Stimulated activated naive CD8-positive, alpha-beta T cell treated with anti-CD3 and anti-CD28 coated beads, Interleukin-15, amount 100 ng/mL, for 72 hours (primary cell): Measurements from ENCODE around the gene SLC25A14.
"Not testable (repeated sequence)": the region's sequence is repeated elsewhere in the genome, so short reads cannot be mapped to it uniquely, and the experiment has no call there.

Experiments used
- ATAC-seq: fragments of 150-1000 bp; cut with Tn5 transposase; 2 replicates; pipeline ENCODE4 v1.10.0; 2021; ENCODE audit warnings: mild to moderate bottlenecking, moderate library complexity
- DNase-seq, 2 donors: peaks; one replicate each; pipeline ENCODE4 v3.0.0; 2021 to 2022
- H3K27ac Mint-ChIP-seq, 2 donors: one replicate each; pipeline ENCODE4 v1.8.0; 2022; ENCODE audit warnings: mild to moderate bottlenecking in 2 of 2, mixed read lengths in 2 of 2, moderate library complexity in 2 of 2
- H3K27me3 Mint-ChIP-seq: one replicate; pipeline ENCODE4 v1.8.0; 2022; ENCODE audit warnings: mixed read lengths
- H3K4me1 Mint-ChIP-seq: one replicate; pipeline ENCODE4 v1.8.0; 2022; ENCODE audit warnings: mild to moderate bottlenecking, mixed read lengths
- H3K4me3 Mint-ChIP-seq, 2 donors: one replicate each; pipeline ENCODE4 v1.8.0; 2022; ENCODE audit warnings: mild to moderate bottlenecking in 2 of 2, mixed read lengths in 2 of 2, moderate library complexity in 1 of 2
- H3K9me3 Mint-ChIP-seq, 2 donors: one replicate each; pipeline ENCODE4 v1.8.0; 2022; ENCODE audit warnings: mixed read lengths in 2 of 2

SLC25A14 gene

GRCh38 chrX:130338869-130339268 lies 850 bp upstream of the SLC25A14 start:
- Mint-ChIP-seq H3K4me3 (peak overlapping the region; percentile 95 to 97), H3K27ac (peak overlapping the region in 1 of 2 donors; percentile 99), H3K4me1 (peaks cover 27% of the 10 kb centered on the region)
- not testable (repeated sequence) for H3K9me3 Mint-ChIP-seq, H3K27me3 Mint-ChIP-seq, DNase-seq, ATAC-seq

- DNase-seq = no peak
- no peaks in the 10 kb centered on the region for H3K27me3 Mint-ChIP-seq
- H3K27ac Mint-ChIP-seq = peak overlapping the region; percentile 96 to 99
- no peak for ATAC-seq
- no peaks in the 10 kb centered on the region for H3K9me3 Mint-ChIP-seq
- peak overlapping the region; percentile 95 to 97 for H3K4me3 Mint-ChIP-seq
- H3K4me1 Mint-ChIP-seq = peaks cover 27% of the 10 kb centered on the region
These were observed 552 bp downstream of the SLC25A14 start for GRCh38 chrX:130340271-130340670.

- Mint-ChIP-seq H3K4me1 (peaks cover 27% of the 10 kb centered on the region), H3K9me3 (no peaks in the 10 kb centered on the region), H3K27me3 (no peaks in the 10 kb centered on the region), H3K4me3 (no peak overlapping the region), H3K27ac (no peak overlapping the region)
- no peak for ATAC-seq
- DNase-seq = no peak
These were observed 3.7 kb downstream of the SLC25A14 start for GRCh38 chrX:130343411-130343810.

- DNase-seq = no peak
These were observed 7.6 kb downstream of the SLC25A14 start for GRCh38 chrX:130347321-130347720.

GRCh38 chrX:130351567-130351966 lies 11.8 kb downstream of the SLC25A14 start:
- no peak overlapping the region for H3K4me3 Mint-ChIP-seq
- DNase-seq = no peak
- H3K27me3 Mint-ChIP-seq = no peaks in the 10 kb centered on the region
- no peak for ATAC-seq
- H3K9me3 Mint-ChIP-seq = no peaks in the 10 kb centered on the region
- no peaks in the 10 kb centered on the region for H3K4me1 Mint-ChIP-seq
- H3K27ac Mint-ChIP-seq = no peak overlapping the region

More at GRCh38 chrX:130347321-130347720, 7.6 kb downstream of the SLC25A14 start:
- Mint-ChIP-seq H3K27me3 (no peaks in the 10 kb centered on the region), H3K27ac (no peak overlapping the region), H3K4me3 (no peak overlapping the region), H3K4me1 (peaks cover 1% of the 10 kb centered on the region), H3K9me3 (no peaks in the 10 kb centered on the region)
- no peak for ATAC-seq

- DNase-seq, H3K4me1 Mint-ChIP-seq, H3K4me3 Mint-ChIP-seq, H3K27me3 Mint-ChIP-seq, H3K27ac Mint-ChIP-seq, ATAC-seq, H3K9me3 Mint-ChIP-seq: not testable (repeated sequence)
These were observed 12.3 kb downstream of the SLC25A14 start for GRCh38 chrX:130352050-130352449.

GRCh38 chrX:130376077-130376476 lies 36.4 kb downstream of the SLC25A14 start:
- H3K4me1 Mint-ChIP-seq = no peaks in the 10 kb centered on the region
- DNase-seq (no peak), ATAC-seq (no peak)
- no peak overlapping the region for H3K27ac Mint-ChIP-seq
- H3K9me3 Mint-ChIP-seq = no peaks in the 10 kb centered on the region
- no peaks in the 10 kb centered on the region for H3K27me3 Mint-ChIP-seq
- no peak overlapping the region for H3K4me3 Mint-ChIP-seq

- Mint-ChIP-seq H3K4me1 (no peaks in the 10 kb centered on the region), H3K4me3 (no peak overlapping the region), H3K27ac (no peak overlapping the region), H3K9me3 (no peaks in the 10 kb centered on the region), H3K27me3 (no peaks in the 10 kb centered on the region)
- DNase-seq = no peak
- ATAC-seq = no peak
These were observed 38.4 kb downstream of the SLC25A14 start for GRCh38 chrX:130378024-130378669.

- ATAC-seq = no peak
- peaks cover 7% of the 10 kb centered on the region for H3K27me3 Mint-ChIP-seq
- peak within 1 kb of the TSS in 1 of 2 donors; percentile 42 for H3K27ac Mint-ChIP-seq
- H3K4me3 Mint-ChIP-seq = no peak within 1 kb of the TSS
- no peak for DNase-seq
- H3K4me1 Mint-ChIP-seq = no peaks in the 10 kb centered on the region
- no peaks in the 10 kb centered on the region for H3K9me3 Mint-ChIP-seq
These were observed 45.8 kb downstream of the SLC25A14 start, which contains the start of gene GPR119 for GRCh38 chrX:130385520-130385919. TSS of gene GPR119 (minus strand) at chrX:130385674. CDS start at chrX:130385447, 227 bp downstream.

- Mint-ChIP-seq H3K4me3 (no peak overlapping the region), H3K4me1 (no peaks in the 10 kb centered on the region), H3K27me3 (peaks cover 7% of the 10 kb centered on the region)
These were observed 46.7 kb downstream of the SLC25A14 start for GRCh38 chrX:130386408-130386808.

GRCh38 chrX:130393451-130394074 lies 53.8 kb downstream of the SLC25A14 start:
- no peaks in the 10 kb centered on the region for H3K9me3 Mint-ChIP-seq
- H3K27ac Mint-ChIP-seq = no peak overlapping the region
- H3K4me3 Mint-ChIP-seq = no peak overlapping the region
- peaks cover 7% of the 10 kb centered on the region for H3K27me3 Mint-ChIP-seq
- H3K4me1 Mint-ChIP-seq = no peaks in the 10 kb centered on the region
- DNase-seq (no peak), ATAC-seq (no peak)

More at GRCh38 chrX:130386408-130386808, 46.7 kb downstream of the SLC25A14 start:
- H3K9me3 Mint-ChIP-seq = no peaks in the 10 kb centered on the region
- no peak overlapping the region for H3K27ac Mint-ChIP-seq
- no peak for ATAC-seq
- DNase-seq = no peak

GRCh38 chrX:130395341-130395740 lies 55.6 kb downstream of the SLC25A14 start:
- Mint-ChIP-seq H3K27ac (no peak overlapping the region), H3K27me3 (peaks cover 7% of the 10 kb centered on the region), H3K4me1 (no peaks in the 10 kb centered on the region), H3K4me3 (no peak overlapping the region), H3K9me3 (no peaks in the 10 kb centered on the region)
- ATAC-seq (no peak), DNase-seq (no peak)

GRCh38 chrX:130401415-130402207 lies 61.9 kb downstream of the SLC25A14 start, which contains the start of gene RBMX2:
TSS of gene RBMX2 (plus strand) at chrX:130401987. CDS start at chrX:130402033, 46 bp downstream.
- H3K9me3 Mint-ChIP-seq = no peaks in the 10 kb centered on the region
- H3K4me3 Mint-ChIP-seq = peak within 1 kb of the TSS; percentile 79 to 88
- ATAC-seq (peak; percentile 90), DNase-seq (peak; percentile 47 to 68)
- peak within 1 kb of the TSS; percentile 93 to 97 for H3K27ac Mint-ChIP-seq
- H3K4me1 Mint-ChIP-seq = peaks cover 17% of the 10 kb centered on the region
- H3K27me3 Mint-ChIP-seq = no peaks in the 10 kb centered on the region

GRCh38 chrX:130402208-130402684 lies 62.5 kb downstream of the SLC25A14 start:
- H3K9me3 Mint-ChIP-seq = no peaks in the 10 kb centered on the region
- DNase-seq = no peak
- ATAC-seq = no peak
- H3K27me3 Mint-ChIP-seq = no peaks in the 10 kb centered on the region
- peak overlapping the region; percentile 79 to 88 for H3K4me3 Mint-ChIP-seq
- H3K27ac Mint-ChIP-seq = peak overlapping the region in 1 of 2 donors; percentile 79
- peaks cover 17% of the 10 kb centered on the region for H3K4me1 Mint-ChIP-seq

- H3K4me1 Mint-ChIP-seq = no peaks in the 10 kb centered on the region
- peak overlapping the region in 1 of 2 donors; percentile 33 for H3K27ac Mint-ChIP-seq
- DNase-seq (no peak), ATAC-seq (no peak)
- no peak overlapping the region for H3K4me3 Mint-ChIP-seq
- H3K27me3 Mint-ChIP-seq = no peaks in the 10 kb centered on the region
- no peaks in the 10 kb centered on the region for H3K9me3 Mint-ChIP-seq
These were observed 73.7 kb downstream of the SLC25A14 start for GRCh38 chrX:130413415-130413814.
